ENCODE results near the gene CAAP1. TPM values are rescaled to one million over a fixed set of nuclear protein-coding genes. Genes with fewer than 3 reads are reported as not detected.

CAAP1 gene
- polyA plus RNA-seq, 1 of the 3 experiments (the other 2 are of a cell fraction), result 20.8 TPM

DNA sequence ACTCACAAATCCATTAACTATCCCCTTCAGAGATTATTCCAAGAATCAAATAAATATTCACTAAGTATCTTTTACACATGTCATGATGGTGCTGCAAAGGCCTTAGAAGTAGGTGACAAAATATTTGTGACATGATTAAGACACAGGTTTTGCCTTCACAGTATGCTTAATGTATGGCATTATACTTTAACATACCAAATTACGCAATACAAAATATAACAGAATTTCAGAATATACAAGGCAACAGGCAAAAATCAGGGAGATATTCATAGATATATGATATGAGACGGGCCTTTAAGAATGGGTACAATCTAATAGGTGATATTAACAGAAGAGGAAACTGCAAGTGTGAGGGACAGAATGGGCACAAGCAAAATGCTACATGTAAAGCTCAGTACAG is 41.6 kb downstream of the CAAP1 start:
- no peaks in the 10 kb centered on the region for H3K9me2 ChIP-seq
- no peak for DNase-seq
- no peaks in the 10 kb centered on the region for H3K79me2 ChIP-seq (ENCODE audit: insufficient read depth)
- H2AFZ ChIP-seq (ENCODE audit: low read depth), result no peak overlapping the region
- H3K27ac ChIP-seq (ENCODE audit: low read depth in 2 of 2, low read length in 1 of 2), result no peak overlapping the region
- no peak overlapping the region for H3K4me3 ChIP-seq (ENCODE audit: low read depth in 2 of 2, low read length in 1 of 2)
- no peaks in the 10 kb centered on the region for H3K4me1 ChIP-seq (ENCODE audit: control insufficient read depth in 1 of 2, insufficient read depth in 2 of 2, low read depth in 1 of 2, low read length in 1 of 2)
- no peaks in the 10 kb centered on the region for H3K9me3 ChIP-seq
- no peak overlapping the region for H3K9ac ChIP-seq
- WGBS (ENCODE audit: low lambda C conversion rate), result 90% methylated on average over 2 of the region's 2 CpGs
- no peak overlapping the region for H3K4me2 ChIP-seq
- H3K36me3 ChIP-seq (replicated peaks in 1 of 2; ENCODE audit: control insufficient read depth in 1 of 2, insufficient read depth in 2 of 2, low read length in 1 of 2), result peaks cover 30 to 52% of the 10 kb centered on the region in 2 experiments
- H4K20me1 ChIP-seq (ENCODE audit: insufficient read depth), result no peaks in the 10 kb centered on the region
- CTCF ChIA-PET, result no interaction called here
- no peaks in the 10 kb centered on the region for H3F3A ChIP-seq (replicated peaks; ENCODE audit: insufficient read depth)
- no peak for TF ChIP-seq CHD2 (IDR thresholded peaks at IDR 0.05; ENCODE audit: low read length, partially characterized antibody)
- TF ChIP-seq ZBTB33 (IDR thresholded peaks at IDR 0.05; ENCODE audit: borderline replicate concordance, low read depth), result no peak
- TF ChIP-seq FOXM1 (IDR thresholded peaks at IDR 0.05; ENCODE audit: low read depth), result no peak
- TF ChIP-seq EP300 (IDR thresholded peaks at IDR 0.05; ENCODE audit: borderline replicate concordance in 1 of 2, low read depth in 1 of 2, low read length in 1 of 2), result no peak
- TF ChIP-seq, protein P1, sequence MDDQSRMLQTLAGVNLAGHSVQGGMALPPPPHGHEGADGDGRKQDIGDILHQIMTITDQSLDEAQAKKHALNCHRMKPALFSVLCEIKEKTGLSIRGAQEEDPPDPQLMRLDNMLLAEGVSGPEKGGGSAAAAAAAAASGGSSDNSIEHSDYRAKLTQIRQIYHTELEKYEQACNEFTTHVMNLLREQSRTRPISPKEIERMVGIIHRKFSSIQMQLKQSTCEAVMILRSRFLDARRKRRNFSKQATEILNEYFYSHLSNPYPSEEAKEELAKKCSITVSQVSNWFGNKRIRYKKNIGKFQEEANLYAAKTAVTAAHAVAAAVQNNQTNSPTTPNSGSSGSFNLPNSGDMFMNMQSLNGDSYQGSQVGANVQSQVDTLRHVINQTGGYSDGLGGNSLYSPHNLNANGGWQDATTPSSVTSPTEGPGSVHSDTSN (IDR thresholded peaks at IDR 0.05), result no peak
- TF ChIP-seq IRF3 (IDR thresholded peaks at IDR 0.05; ENCODE audit: low read depth, low read length), result no peak
- no peak for TF ChIP-seq MXI1 (IDR thresholded peaks at IDR 0.05; ENCODE audit: low read depth, low read length)
- no peak for TF ChIP-seq JUND (IDR thresholded peaks at IDR 0.05)
- no peak for TF ChIP-seq TAF1 (IDR thresholded peaks at IDR 0.05; ENCODE audit: borderline replicate concordance, low read depth, low read length)
- TF ChIP-seq, protein P2, sequence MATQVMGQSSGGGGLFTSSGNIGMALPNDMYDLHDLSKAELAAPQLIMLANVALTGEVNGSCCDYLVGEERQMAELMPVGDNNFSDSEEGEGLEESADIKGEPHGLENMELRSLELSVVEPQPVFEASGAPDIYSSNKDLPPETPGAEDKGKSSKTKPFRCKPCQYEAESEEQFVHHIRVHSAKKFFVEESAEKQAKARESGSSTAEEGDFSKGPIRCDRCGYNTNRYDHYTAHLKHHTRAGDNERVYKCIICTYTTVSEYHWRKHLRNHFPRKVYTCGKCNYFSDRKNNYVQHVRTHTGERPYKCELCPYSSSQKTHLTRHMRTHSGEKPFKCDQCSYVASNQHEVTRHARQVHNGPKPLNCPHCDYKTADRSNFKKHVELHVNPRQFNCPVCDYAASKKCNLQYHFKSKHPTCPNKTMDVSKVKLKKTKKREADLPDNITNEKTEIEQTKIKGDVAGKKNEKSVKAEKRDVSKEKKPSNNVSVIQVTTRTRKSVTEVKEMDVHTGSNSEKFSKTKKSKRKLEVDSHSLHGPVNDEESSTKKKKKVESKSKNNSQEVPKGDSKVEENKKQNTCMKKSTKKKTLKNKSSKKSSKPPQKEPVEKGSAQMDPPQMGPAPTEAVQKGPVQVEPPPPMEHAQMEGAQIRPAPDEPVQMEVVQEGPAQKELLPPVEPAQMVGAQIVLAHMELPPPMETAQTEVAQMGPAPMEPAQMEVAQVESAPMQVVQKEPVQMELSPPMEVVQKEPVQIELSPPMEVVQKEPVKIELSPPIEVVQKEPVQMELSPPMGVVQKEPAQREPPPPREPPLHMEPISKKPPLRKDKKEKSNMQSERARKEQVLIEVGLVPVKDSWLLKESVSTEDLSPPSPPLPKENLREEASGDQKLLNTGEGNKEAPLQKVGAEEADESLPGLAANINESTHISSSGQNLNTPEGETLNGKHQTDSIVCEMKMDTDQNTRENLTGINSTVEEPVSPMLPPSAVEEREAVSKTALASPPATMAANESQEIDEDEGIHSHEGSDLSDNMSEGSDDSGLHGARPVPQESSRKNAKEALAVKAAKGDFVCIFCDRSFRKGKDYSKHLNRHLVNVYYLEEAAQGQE (IDR thresholded peaks at IDR 0.05; ENCODE audit: low read depth, low read length), result no peak
- H3K27me3 ChIP-seq (ENCODE audit: insufficient read depth), result no peaks in the 10 kb centered on the region
- POLR2A ChIA-PET, result no interaction called here
